G401.6 (cell line): ENCODE measurements around the gene CD9.
A peak's percentile ranks its signal among the peaks of the same experiment; 100 is the strongest.
"Not testable (repeated sequence)": the region's sequence is repeated elsewhere in the genome, so short reads cannot be mapped to it uniquely, and the experiment has no call there.

ENCODE experiments used
- FAIRE-seq: peaks from 2 replicates; lab custom pipeline; 2012; peaks lifted over from hg19 to GRCh38; lab: Jason Lieb, UNC

CD9 gene

DNA sequence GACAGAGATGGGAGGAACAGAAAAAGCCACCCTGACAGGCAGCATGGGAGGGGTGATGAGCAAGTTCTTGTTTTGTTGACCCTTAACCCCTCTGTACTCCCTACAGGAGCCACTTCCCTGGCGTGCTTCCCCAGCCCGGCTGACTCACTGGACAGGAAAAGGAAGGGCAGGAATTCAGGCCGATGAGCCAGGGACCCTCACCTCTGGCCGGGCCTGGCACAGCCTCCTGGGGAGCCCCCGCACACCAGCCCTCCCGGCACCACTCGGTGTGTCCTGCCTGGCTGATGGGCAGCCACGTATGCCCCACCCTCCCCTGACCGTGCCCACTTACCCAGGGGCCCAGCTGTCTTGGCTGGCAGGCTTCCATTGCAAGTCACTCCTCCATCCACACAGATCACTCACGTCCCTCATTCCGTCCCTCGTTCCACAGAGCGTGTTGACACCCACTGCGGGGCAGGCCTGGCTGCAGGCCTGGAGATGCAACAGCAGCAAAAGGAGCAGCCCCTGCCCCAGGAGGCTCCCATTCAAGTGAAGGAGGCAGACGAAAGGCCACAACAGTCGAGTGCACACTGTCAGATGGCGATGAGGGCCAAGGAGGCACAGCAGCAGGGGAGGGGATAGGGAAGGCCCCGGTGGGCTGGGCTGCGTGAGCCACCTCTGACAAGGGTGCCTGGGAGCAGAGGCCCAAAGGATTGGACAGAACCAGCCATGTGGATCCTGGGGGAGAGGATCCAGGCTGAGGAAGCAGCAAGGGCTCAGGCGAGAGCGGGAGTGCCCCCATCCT lies 19.7 kb upstream of the CD9 start:
- FAIRE-seq: no peak

GRCh38 chr12:6181166-6181565 lies 19.0 kb upstream of the CD9 start:
- no peak for FAIRE-seq

DNA sequence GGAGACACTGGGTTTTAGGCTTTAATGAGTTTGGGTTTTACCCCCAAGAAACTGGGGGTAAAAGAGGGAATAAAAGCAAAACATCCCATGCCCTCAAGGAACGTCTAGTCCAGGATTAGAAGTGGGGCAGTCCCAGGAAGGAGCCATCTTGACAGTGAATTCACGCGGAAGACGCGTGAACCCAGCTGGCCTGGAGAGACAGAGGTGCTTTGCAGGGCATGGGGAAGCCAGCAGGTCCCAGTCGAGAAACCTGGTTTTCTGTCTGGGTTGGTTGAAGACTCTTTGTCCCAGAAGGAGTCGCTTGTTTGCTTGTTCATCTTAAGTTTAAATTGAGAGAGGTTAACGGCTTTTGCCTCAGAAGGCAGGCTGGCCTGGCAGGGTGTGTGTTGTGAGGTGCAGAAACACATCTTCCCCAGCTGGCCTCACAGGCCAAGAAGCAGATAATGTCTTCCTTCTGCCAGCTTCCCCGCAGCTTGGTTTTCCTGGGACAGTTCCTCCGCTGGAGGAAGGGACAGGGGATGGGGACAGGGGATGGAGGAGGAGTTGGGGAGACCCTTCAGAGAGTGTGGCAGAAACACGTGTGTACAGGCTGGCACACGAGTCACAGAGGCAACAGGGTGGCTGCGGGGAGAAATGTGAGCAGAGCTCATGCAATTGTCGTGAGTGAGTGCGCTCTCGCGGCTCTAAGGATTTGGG lies 18.5 kb upstream of the CD9 start:
- no peak for FAIRE-seq

DNA sequence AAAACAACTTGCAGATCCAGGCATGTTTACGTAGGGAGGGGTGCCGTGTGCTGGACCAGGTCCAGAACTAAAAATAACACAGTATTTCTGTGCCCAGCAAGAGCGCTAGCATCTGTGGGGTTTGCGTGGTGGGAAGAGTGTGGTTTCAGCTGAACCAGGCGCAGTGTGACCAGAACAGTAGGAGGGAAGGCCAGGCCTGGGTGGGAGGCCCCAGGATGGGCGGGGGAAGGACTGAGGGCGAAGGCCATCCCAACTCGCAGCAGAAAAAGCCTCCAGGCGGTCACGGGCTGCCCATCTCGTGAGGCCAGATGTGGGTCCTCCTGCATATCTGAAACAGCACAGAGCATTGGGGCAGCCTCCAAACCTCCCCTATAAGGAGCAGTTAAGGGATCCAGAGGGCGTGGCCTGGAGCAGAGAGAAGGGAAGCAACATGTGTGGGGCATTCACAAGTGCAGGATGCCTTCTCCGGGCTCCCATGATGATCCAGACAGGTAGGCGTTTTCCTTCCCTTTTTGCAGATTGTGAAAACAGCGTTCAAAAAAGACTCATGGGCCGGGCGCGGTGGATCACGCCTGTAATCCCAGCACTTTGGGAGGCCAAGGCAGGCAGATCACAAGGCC lies 17.8 kb upstream of the CD9 start:
- FAIRE-seq: no peak

DNA sequence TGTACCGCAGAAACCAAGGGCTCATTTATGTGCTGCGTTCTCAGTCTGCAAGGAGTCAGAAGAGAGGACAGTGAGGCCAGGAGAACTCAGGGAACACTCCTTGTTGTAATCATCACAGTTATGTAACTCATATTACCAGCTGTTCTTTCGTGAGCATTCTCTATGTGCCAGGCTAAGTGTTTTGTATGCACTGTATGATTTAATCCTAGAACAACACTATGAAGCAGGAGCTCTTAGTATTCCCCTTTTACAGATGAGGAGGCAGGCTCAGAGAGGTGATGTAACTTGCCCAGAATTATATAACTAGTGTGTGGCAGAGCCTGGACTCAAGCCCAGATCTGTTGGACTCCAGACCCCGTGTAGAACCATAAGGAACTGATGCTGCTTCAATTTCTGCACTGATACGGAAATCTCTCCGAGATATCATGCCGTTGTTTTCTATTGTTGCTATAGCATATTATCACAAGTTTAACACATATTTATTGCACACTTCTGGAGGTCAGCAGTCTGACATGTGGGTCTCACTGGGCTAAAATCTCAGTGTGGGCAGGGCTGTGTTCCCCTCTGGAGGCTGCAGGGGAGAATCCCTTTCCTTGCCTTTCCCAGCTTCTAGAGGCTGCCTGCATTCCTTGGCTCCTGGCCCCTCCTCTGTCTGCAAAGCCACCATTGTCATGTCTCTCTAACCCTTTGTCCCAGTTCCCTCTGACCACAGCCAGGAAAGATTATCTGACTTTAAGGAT lies 16.3 kb upstream of the CD9 start:
- FAIRE-seq: no peak

- FAIRE-seq: no peak
Measured at GRCh38 chr12:6185961-6186827, 14.0 kb upstream of the CD9 start.

DNA sequence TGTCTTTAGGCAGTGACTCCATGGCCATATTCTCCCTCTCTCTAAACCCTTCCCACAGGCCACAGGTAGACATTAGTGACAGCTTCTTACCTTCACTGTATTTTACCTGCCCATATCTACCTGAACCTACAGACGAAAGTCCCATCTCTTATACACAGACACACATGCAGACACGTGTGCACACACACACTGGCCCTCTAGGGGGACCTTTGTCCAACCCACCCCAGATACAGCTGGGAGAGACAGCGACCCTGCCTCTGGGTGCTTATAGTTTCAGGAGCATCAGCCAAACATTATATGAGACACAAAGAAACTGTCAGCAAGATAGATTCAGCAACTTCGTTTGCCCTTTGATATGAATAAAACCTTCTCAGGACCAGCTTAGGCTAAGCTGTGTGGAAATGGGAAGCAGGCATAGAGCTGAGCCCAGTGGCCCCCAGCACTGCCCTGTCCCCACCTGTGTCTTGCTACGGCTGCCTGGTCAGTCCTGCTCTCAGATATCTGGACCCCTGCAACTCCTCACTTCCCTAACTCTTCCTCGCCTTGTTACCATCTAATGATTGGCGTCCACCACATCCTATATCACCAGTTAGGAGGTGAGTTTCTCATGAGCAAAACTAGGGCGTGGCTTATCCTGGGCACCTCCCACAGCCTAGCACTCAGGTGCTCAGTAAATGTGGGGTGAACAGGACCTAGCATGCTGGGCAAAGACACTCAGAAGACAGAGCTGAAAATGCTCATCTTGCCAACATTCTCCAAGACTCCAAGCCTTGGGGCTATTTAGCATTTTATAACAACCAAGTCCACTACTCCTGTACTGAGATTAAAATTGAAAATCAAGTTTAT lies 12.0 kb upstream of the CD9 start:
- no peak for FAIRE-seq

- no peak for FAIRE-seq
Measured at GRCh38 chr12:6189028-6189427, 11.2 kb upstream of the CD9 start.

DNA sequence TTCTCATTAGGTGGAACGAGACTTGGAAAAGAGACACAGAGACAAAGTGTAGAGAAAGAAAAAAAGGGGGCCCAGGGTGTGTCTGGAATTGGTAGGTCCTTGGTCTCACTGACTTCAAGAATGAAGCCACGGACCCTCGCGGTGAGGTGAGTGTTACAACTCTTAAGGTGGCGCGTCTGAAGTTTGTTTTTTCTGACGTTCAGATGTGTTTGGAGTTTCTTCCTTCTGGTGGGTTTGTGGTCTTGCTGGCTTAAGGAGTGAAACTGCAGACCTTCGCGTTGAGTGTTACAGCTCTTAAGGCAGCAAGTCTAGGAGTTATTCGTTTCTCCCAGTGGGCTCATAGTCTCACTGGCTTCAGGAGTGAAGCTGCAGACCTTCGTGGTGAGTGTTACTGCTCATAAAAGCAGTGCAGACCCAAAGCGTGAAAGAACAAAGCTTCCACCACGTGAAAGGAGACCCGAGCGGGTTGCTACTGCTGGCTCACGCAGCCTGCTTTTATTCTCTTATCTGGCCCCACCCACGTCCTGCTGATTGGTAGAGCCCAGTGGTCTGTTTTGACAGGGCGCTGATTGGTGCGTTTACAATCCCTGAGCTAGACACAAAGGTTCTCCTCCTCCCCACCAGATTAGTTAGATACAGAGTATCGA lies 10.1 kb upstream of the CD9 start:
- FAIRE-seq: not testable (repeated sequence)

- FAIRE-seq: not testable (repeated sequence)
Measured at GRCh38 chr12:6190767-6191530, 9.3 kb upstream of the CD9 start.

DNA sequence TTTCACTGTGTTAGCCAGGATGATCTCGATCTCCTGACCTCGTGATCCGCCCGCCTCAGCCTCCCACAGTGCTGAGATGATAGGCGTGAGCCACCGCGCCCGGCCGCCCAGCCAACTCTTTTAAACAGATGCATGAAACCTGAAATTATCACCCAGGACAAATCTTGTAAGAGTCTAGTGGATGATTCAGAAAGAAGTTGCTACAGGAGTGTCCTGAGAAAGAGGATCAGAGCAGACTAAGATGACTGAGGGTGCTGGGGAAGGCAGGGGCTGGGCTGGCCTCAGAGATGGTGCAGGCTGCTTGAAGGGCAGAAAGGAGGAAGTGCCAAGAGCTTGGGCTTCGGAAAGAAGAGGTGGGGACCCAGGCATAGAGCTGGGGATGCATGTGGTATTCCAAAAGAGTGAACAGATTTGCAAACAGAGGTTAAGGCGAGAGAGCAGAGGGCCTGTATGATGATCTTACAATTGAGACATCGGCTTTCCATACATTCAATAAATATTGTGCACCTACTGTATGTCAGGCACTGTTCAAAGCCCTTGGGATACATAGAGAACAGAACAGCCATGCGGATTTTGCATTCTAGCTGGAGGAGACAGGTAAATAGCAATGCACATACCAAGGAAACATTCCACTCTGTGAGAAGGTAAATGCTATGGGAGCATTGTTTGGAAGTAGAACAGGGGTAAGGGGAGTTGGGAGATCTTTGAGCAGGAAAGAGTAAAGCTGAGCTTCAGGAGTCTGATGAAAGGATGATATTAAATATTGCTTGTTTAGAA lies 7.4 kb upstream of the CD9 start:
- FAIRE-seq: no peak

- no peak for FAIRE-seq
Measured at GRCh38 chr12:6193853-6194815, 6.1 kb upstream of the CD9 start.

DNA sequence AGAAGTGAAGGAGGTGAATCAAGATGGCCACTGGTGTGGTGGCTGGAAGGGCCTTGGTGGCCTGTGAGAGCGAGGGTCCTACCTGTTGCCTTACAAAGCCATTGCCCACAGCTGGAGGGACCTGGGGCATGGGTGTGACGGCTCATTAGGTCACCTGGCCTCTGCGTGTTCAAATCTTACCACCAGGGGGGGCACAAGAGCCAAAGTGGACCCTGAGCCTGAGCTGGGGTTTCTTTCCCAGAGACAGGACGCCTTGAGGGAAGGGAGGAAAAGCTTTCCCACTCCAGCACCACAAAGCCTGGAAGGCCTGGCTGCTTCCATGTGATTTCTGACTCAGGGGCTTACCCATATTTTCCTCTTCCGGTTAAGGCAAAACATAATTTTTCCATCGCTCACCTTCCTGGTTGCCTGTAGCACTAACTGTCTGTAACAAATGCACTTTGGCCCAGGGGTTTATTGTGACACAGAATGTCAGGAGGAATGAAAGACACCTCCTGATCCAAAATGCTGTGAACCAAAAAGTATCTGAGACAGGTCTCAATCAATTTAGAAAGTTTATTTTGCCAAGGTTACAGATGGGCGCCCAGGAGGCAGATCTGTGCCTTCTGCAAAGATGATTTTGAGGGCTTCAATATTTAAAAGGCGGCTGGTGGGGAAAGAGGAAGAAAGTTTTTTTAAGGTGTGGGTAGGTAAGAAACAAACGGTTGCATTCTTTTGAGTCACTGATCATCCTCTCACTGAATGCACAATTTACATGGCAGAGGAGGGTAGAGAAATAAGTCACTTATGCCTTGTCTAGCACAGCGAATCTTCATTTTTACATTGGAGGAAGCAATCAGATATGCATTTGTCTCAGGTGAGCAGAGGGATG lies 4.3 kb upstream of the CD9 start:
- peak; percentile 94 for FAIRE-seq

DNA sequence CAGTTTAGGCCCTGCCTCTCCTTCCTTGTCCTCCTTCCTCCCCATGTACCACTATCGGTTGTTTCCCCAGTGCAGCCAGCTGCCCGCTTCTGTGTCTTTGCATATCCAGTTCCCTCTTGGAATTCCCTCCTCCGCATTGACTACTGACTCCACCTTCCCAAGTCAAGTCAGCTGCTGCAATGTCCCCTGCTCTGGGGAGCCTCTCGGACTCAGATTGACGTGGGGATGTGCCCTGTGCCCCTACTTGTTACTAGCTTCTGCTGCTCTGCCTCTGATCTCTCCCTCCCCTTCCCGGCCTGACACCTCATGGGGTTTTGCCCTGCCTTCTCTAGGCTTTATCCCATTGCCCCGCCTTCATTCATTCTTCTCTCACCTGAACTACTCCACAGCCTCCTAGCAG lies 2.1 kb upstream of the CD9 start:
- FAIRE-seq: no peak

DNA sequence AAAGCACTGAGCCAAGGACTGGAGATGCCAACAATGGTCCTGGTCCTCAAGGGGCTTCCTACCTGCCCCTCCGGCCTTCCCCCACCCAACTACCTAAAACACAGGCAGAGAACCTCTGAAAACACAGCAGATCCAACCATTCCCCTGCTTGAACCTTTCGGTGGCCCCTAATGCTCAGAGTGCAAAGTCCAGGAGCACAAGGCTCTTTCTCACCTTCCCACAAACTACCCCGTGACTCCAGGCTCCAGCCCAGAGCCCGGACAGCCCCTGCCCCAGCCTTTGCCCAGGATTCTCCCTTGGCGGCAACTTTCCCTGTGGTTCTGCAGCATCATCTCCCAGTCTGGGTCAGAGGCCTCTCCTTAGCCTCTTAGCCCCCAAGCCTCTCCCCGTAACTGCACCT lies 1.6 kb upstream of the CD9 start:
- no peak for FAIRE-seq

GRCh38 chr12:6198985-6199530 lies 1.1 kb upstream of the CD9 start:
- FAIRE-seq: no peak
